Activated CD4-positive, alpha-beta T cell treated with anti-CD3 and anti-CD28 coated beads, Interleukin-2, amount 50 U/mL, for 4 hours (primary cell): ENCODE results near the gene RHBDF1.
"Not testable (repeated sequence)": the region's sequence is repeated elsewhere in the genome, so short reads cannot be mapped to it uniquely, and the experiment has no call there.

Source experiments
- DNase-seq, 2 experiments: peaks; one replicate each; pipeline ENCODE4 v3.0.0-alpha.2; 2020

The RHBDF1 gene

DNA sequence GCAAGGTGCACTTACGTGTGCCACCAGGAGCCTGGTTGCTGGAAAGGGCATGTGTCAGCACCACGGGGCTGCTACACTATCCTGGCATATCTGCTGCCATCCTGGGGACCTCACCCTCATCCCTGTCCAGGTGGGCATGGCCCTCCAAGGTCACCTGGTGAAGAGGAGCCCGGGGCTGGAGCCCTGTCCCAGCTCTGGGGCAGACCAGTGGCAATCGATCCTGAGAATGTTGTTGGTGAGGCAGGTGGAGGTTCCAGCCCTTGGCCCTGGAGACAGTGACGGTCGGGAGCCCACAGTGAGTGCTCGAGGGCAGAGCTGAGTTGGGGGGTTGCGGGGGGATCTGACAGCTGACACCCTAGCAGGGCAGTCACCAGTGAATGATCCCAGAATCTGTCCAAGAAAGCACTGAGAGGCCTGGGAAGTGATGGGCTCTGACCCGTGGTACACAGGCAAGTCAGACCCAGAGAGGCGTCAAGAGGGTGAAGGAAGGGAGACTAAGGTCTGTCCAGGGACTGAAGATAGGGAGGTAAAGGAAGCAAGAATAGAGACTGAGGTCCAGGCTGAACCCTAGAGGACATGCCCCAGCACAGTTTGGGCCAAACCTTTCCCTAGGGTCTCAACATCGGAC, 36.6 kb downstream of the RHBDF1 start:
- DNase-seq, result no peak

DNA sequence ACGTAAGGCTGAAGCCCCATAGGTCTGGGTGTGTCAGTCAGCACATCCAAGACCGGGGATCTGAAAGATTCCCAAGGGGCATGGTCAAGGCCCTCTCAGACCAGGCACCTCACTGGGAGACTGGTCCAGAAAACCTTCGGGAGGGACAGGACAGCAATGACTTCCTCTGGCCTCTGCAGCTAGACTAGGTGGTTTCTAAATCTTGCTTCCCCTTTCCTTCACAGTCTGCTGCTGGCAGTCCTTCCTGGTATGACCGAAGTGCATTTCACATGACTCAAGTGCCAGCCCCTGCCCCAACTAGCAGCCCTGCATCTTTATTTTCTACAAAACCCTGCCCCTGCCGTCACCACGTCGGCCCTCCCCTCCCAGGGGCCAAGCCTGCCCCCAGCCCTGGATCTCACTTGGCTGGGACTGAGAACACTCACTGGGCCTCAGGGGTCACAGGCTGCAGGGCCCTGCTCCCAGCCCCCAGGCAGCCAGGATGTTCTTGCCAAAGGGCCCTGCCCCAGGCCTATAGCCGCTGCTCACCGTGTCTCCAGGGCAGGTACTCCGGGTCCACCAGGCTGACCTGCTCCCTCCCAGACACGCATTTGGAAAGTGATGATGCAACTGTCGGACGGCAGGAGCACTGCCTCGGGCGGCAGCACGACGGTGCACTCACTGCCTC, 37.3 kb downstream of the RHBDF1 start:
- DNase-seq, result no peak

DNA sequence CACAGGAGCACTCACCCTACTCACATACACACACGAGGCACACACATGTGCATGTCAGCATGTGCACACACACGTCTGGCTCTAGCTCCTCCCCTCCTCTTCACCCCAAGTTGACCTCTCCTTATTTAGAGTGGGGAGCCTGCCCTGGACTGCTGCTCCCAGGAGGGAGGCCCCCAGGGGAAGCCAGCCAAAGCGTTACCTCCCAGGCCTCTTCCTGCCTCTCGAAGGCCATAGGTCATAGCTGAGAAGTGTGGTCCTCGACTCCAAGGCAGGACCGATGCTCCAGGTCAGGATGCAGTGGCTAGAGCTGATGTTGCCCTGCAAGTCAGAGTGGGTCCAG, 37.8 kb downstream of the RHBDF1 start:
- no peak for DNase-seq

DNA sequence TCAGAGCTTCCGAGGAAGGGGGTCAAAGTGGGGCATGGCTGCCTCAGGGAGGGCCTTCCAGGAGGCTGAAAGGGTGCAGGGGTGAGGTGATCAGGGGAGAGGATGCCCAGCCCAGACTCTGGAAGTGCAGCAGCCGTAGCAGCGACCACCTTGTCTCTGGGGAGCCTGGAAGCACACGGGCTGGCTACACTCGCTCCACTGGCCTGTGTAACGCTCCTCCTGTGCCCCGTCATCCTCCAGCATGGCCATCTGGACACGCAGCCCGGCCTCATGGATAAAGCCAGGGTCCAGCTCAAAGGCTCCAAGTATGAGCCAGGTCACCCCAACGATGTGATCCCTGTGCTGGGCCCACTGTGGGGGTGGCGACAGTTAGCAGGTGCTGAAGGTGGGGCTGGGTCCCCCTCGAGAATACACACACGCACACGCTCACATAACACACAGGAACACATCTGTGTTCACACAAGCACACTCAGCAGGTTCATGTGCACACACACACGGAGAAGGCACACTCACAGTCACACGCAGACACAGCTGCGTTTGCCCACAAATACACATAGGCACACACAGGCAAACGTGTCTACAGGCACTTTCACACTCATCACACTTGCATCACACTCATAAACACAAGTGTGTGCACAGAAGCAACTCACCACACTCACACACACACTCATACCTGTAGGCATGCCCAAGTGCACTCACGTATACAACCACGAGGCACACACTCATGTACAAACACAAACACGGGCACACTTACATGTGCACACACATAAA, 38.4 kb downstream of the RHBDF1 start:
- no peak for DNase-seq

DNA sequence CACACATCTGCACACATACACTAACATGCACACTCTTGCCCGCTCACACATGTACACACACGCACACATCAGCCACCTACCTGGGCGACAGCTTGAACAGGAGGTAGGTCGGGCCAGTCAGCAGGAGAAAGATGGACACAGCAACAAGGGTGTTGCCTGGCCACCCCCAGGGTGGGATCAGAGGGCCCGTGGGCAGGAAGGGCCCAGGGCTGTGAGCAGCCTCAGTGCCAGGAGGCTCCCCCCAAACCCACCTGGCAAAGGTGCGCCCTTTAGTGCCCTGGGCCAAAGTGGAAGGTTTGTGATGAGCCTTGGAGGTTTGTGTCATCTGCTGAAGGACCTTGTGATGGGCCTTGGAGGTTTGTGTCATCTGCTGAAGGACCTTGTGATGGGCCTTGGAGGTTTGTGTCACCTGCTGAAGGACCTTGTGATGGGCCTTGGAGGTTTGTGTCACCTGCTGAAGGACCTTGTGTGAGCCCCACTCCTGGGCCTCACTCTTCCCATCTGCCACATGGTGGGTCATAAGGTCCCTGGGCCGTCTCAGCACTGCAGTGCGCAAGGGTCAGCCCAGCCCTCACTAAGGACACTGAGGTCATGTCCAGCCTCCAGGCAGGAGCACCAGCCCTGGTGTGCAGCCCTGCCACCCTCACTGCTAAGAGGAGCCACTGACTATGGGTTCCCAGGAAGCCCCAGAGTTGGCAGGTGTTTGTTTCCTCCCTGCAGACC, 39.1 kb downstream of the RHBDF1 start:
- not testable (repeated sequence) for DNase-seq

DNA sequence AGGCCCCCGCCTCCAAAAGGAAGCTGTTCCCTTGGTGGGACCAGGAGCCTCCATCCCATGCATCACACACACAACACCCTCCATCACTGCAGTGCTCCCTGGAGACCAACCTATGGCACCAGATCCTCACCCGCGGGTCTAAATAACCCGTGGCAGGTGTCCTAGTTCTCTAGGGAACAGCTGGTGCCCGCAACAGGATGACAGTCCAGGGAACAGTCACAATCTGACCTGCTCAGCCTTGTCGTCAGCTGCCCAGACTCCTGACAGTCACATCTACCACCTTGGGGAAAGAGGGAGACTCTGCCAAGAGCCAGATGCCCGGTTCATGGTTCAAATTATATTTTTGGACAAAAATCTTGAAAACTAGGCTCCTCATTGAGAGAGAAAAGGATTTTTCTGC, 41.8 kb downstream of the RHBDF1 start:
- not testable (repeated sequence) for DNase-seq

DNA sequence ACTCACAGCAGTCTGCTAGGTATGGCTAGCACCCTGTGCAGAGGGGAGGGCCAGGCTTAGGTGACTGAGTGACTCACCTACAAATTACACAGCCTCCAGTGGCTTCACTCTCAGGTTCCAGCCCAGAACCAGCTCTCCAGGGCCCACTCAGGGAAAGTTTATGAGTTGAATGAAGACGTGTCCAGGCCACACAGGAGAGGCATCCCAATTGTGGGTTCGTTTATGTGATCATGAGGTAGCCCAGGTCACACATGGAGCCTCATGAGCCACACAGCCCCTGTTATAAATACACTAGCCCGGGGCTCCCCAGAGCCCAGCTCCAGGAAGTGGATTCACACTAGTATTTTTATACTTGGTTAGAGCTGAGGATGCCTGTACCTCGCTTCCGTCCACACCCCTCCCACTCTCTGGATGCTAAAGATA, 46.5 kb downstream of the RHBDF1 start:
- not testable (repeated sequence) for DNase-seq

DNA sequence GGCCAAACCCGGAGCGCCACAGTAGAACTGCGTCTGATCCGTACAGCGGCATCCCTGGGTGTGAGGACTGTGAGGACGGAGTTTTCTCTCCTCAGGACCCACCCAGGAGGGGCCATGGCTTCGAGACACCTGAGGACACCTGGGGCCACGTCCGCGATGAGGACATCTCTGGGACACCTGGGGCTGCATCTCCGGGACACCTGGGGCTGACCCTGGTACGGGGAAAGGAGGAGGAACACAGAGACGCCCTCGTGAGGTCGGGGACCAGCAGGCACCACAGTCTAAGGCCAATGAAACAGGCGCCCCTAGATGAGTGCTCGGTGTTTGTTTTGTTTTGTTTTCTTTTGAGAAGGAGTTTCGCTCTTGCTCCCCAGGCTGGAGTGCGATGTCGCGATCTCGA, 48.3 kb downstream of the RHBDF1 start:
- not testable (repeated sequence) for DNase-seq

DNA sequence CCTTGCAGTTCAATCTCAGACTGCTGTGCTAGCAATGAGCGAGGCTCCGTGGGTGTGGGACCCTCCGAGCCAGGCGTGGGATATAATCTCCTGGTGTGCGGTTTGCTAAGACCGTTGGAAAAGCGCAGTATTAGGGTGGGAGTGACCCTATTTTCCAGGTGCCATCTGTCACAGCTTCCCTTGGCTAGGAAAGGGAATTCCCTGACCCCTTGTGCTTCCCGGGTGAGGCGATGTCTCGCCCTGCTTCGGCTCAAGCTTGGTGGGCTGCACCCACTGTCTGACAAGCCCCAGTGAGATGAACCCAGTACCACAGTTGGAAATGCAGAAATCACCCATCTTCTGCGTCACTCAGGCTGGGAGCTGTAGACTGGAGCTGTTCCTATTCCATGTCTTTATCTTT, 51.5 kb downstream of the RHBDF1 start:
- DNase-seq, result not testable (repeated sequence)

DNA sequence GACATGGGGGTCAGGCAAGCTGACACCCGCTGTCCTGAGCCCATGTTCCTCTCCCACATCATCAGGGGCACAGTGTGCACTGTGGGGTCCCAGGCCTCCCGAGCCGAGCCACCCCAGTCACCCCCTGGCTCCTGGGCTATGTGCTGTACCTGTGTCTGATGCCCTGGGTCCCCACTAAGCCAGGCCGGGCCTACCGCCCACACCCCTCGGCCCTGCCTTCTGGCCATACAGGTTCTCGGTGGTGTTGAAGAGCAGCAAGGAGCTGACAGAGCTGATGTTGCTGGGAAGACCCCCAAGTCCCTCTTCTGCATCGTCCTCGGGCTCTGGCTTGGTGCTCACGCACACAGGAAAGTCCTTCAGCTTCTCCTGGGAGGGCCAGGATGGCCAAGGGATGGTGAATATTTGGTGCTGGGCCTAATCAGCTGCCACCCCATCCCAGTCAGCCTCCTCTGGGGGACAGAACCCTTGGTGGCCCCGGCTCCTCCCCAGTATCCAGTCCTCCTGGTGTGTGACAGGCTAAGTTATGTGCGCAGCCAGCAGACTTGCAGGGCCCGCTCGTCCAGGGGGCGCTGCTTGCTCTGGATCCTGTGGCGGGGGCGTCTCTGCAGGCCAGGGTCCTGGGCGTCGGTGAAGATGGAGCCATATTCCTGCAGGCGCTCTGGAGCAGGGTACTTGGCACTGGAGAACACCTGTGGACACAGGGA, 55.2 kb downstream of the RHBDF1 start:
- not testable (repeated sequence) for DNase-seq

DNA sequence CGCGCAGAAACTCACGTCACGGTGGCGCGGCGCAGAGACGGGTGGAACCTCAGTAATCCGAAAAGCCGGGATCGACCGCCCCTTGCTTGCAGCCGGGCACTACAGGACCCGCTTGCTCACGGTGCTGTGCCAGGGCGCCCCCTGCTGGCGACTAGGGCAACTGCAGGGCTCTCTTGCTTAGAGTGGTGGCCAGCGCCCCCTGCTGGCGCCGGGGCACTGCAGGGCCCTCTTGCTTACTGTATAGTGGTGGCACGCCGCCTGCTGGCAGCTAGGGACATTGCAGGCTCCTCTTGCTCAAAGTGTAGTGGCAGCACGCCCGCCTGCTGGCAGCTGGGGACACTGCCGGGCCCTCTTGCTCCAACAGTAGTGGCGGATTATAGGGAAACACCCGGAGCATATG, 61.7 kb downstream of the RHBDF1 start:
- DNase-seq, result peak; percentile 82 to 85

DNA sequence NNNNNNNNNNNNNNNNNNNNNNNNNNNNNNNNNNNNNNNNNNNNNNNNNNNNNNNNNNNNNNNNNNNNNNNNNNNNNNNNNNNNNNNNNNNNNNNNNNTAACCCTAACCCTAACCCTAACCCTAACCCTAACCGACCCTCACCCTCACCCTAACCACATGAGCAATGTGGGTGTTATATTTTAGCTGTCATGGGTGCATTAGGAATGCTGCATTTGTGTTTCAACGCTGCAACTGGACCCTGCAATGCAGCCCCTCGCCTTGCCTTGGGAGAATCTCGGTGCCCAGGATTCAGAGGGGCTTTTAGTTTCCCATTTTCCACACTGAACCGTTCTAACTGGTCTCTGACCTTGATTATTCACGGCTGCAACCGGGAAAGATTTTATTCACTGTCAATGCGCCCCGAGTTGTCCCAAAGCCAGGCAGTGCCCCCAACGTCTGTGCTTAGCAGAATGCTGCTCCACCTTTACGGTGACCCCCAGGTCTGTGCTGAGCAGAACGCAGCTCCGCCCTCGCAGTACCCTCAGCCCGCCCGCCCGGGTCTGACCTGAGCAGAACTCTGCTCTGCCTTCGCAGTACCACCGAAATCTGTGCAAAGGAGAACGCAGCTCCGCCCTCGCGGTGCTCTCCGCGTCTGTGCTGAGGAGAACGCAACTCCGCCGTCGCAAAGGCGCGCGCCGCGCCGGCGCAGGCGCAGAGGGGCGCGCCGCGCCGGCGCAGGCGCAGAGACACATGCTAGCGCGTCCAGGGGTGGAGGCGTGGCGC, 62.3 kb downstream of the RHBDF1 start:
- DNase-seq, result no peak
